Nephron progenitor cell (in vitro differentiated cells): ENCODE data around the gene USP50.

Source experiments
- DNase-seq: peaks from one replicate; pipeline ENCODE4 v3.0.0; 2021
- H3K27ac Mint-ChIP-seq: 2 replicates; pipeline ENCODE4 v1.8.0; 2021; ENCODE audit warnings: mild to moderate bottlenecking, moderate library complexity, mixed read lengths
- H3K27me3 Mint-ChIP-seq: 2 replicates; pipeline ENCODE4 v1.8.0; 2021; ENCODE audit warnings: mild to moderate bottlenecking, low read depth, mixed read lengths; ENCODE audit not compliant: poor library complexity
- H3K36me3 Mint-ChIP-seq: 2 replicates; pipeline ENCODE4 v1.8.0; 2021; ENCODE audit warnings: low read depth, mixed read lengths
- H3K4me1 Mint-ChIP-seq: 2 replicates; pipeline ENCODE4 v1.8.0; 2021; ENCODE audit warnings: mixed read lengths
- H3K4me3 Mint-ChIP-seq: 2 replicates; pipeline ENCODE4 v1.8.0; 2021; ENCODE audit warnings: mild to moderate bottlenecking, moderate library complexity, mixed read lengths
- H3K9me3 Mint-ChIP-seq: 2 replicates; pipeline ENCODE4 v1.8.0; 2021; ENCODE audit warnings: mild to moderate bottlenecking, moderate library complexity, mixed read lengths
- CTCF ChIP-seq: fragments of 200-600 bp; sonication (generic); IDR thresholded peaks from 2 replicates; pipeline ENCODE4 v1.5.0; 2021; ENCODE audit warnings: antibody characterized with exemption

The USP50 gene

GRCh38 chr15:50563756-50564155 lies 17.3 kb upstream of the USP50 start:
- H3K4me3 Mint-ChIP-seq, result no peak overlapping the region
- peaks cover 67% of the 10 kb centered on the region for H3K36me3 Mint-ChIP-seq
- H3K27ac Mint-ChIP-seq, result no peak overlapping the region
- H3K9me3 Mint-ChIP-seq, result no peaks in the 10 kb centered on the region
- H3K27me3 Mint-ChIP-seq, result no peaks in the 10 kb centered on the region
- H3K4me1 Mint-ChIP-seq, result no peaks in the 10 kb centered on the region
- no peak for TF ChIP-seq CTCF
- no peak for DNase-seq

GRCh38 chr15:50562735-50563640 lies 16.5 kb upstream of the USP50 start:
- no peak overlapping the region for H3K4me3 Mint-ChIP-seq
- peak overlapping the region; percentile 31 for H3K27ac Mint-ChIP-seq
- H3K27me3 Mint-ChIP-seq, result no peaks in the 10 kb centered on the region
- no peak for TF ChIP-seq CTCF
- DNase-seq, result no peak
- H3K4me1 Mint-ChIP-seq, result no peaks in the 10 kb centered on the region
- peaks cover 59% of the 10 kb centered on the region for H3K36me3 Mint-ChIP-seq
- H3K9me3 Mint-ChIP-seq, result no peaks in the 10 kb centered on the region

DNA sequence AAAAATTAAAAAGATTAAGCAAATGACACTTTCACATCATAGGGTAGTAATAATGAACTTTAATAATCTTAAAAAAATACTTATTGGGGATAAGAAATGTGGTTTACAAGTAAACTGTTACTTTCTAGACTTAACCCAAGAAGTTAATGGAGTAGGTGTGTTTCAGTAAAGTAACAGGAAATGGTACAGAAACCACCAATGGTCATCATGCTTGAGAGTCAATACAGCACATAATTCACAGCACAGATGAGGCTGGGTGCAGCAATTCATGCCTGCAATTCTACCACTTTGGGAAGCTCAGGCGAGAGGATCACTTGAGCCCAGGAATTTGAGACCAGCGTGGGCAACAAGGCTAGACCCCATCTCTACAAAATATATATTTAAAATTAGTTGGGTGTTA lies 11.5 kb upstream of the USP50 start:
- no peaks in the 10 kb centered on the region for H3K27me3 Mint-ChIP-seq
- no peaks in the 10 kb centered on the region for H3K4me1 Mint-ChIP-seq
- no peaks in the 10 kb centered on the region for H3K9me3 Mint-ChIP-seq
- no peak for TF ChIP-seq CTCF
- peaks cover 52% of the 10 kb centered on the region for H3K36me3 Mint-ChIP-seq
- no peak overlapping the region for H3K4me3 Mint-ChIP-seq
- H3K27ac Mint-ChIP-seq, result no peak overlapping the region
- no peak for DNase-seq

DNA sequence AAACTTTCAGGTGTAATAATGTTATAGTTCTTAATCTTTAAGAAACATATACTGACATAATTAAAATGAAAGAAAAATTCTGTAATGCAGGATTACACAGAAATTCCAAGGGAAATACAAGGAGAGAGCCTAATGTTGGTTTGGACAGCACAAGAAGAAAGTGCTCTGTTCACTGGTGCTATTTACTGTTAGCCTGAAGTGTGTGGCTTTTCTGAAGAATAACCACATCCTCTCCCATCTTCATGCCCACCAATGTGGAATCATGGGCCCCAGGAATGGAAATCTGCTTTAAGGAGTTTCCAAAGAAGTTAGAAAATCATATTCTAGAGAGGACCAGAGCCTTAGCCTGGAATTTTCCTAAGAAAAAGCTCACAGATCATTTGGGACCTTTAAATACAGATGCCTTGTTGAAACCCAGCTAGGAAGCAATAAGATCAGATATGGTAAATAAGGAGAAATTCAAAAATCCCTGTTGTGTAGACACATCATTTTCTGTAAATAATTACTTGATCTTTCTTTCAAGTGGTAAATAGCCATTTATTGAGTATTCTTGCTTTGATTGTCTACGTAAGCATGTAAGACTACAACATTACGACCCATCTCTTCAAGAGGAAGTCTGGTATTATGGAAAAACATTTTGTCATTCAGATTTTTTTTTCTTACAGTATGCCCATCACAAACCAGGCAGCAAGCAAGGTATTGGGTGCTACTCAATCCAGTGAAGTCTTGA lies 10.3 kb upstream of the USP50 start:
- no peaks in the 10 kb centered on the region for H3K27me3 Mint-ChIP-seq
- no peak overlapping the region for H3K27ac Mint-ChIP-seq
- H3K4me3 Mint-ChIP-seq, result no peak overlapping the region
- no peak for DNase-seq
- no peaks in the 10 kb centered on the region for H3K9me3 Mint-ChIP-seq
- no peak for TF ChIP-seq CTCF
- H3K36me3 Mint-ChIP-seq, result peaks cover 47% of the 10 kb centered on the region
- H3K4me1 Mint-ChIP-seq, result no peaks in the 10 kb centered on the region

GRCh38 chr15:50552238-50552637 lies 5.8 kb upstream of the USP50 start:
- H3K36me3 Mint-ChIP-seq, result peaks cover 22% of the 10 kb centered on the region
- H3K4me3 Mint-ChIP-seq, result no peak overlapping the region
- peaks cover 5% of the 10 kb centered on the region for H3K27me3 Mint-ChIP-seq
- DNase-seq, result no peak
- H3K4me1 Mint-ChIP-seq, result no peaks in the 10 kb centered on the region
- H3K9me3 Mint-ChIP-seq, result no peaks in the 10 kb centered on the region
- no peak overlapping the region for H3K27ac Mint-ChIP-seq
- TF ChIP-seq CTCF, result no peak
